Neuronal stem cell (in vitro differentiated cells): ENCODE measurements around the gene RPS6KA2.

Experiments used
- DNase-seq: peaks from one replicate; pipeline ENCODE4 v3.0.0-alpha.2; 2013; ENCODE audit warnings: low spot score
- H2AFZ ChIP-seq: one replicate; pipeline ENCODE4 v1.6.1; 2013; ENCODE audit warnings: mild to moderate bottlenecking, low read length, inconsistent platforms
- H2AK5ac ChIP-seq: 2 replicates; pipeline ENCODE4 v1.6.1; 2013; ENCODE audit warnings: low read depth, mild to moderate bottlenecking, inconsistent platforms, low read length, moderate library complexity, mixed read lengths
- H2BK120ac ChIP-seq: 2 replicates; pipeline ENCODE4 v1.6.1; 2013; ENCODE audit warnings: low read depth, mild to moderate bottlenecking, inconsistent platforms, low read length, moderate library complexity, mixed read lengths
- H2BK12ac ChIP-seq: one replicate; pipeline ENCODE4 v1.6.1; 2013; ENCODE audit warnings: low read length, inconsistent platforms
- H2BK15ac ChIP-seq: 2 replicates; pipeline ENCODE4 v1.6.1; 2013; ENCODE audit warnings: mild to moderate bottlenecking, low read length, inconsistent platforms, mixed read lengths
- H2BK5ac ChIP-seq: one replicate; pipeline ENCODE4 v1.6.1; 2013; ENCODE audit warnings: inconsistent platforms, mild to moderate bottlenecking, low read length, moderate library complexity
- H3K14ac ChIP-seq: one replicate; pipeline ENCODE4 v1.6.1; 2013; ENCODE audit warnings: low read length, inconsistent platforms
- H3K18ac ChIP-seq: 2 replicates; pipeline ENCODE4 v1.6.1; 2013; ENCODE audit warnings: low read length, inconsistent platforms
- H3K23ac ChIP-seq: 2 replicates; pipeline ENCODE4 v1.6.1; 2013; ENCODE audit warnings: low read depth, mild to moderate bottlenecking, mixed read lengths, low read length, inconsistent platforms; ENCODE audit not compliant: poor library complexity
- H3K27ac ChIP-seq: replicated peaks from 3 replicates; pipeline ENCODE4 v1.5.1; 2013; ENCODE audit warnings: low read length, inconsistent platforms
- H3K27me3 ChIP-seq, 3 experiments: 2 replicates each; pipeline ENCODE4 v1.6.1; 2013; ENCODE audit warnings: low read length in 3 of 3, mild to moderate bottlenecking in 2 of 3, inconsistent platforms in 1 of 3, low read depth in 1 of 3, mixed read lengths in 1 of 3, moderate library complexity in 1 of 3; ENCODE audit not compliant: control insufficient read depth in 3 of 3, insufficient read depth in 3 of 3
- H3K36me3 ChIP-seq, 2 donors: replicated peaks in 1 of 2; 2 replicates each; pipeline ENCODE4 v1.6.1; 2013; ENCODE audit warnings: low read length in 2 of 2; ENCODE audit not compliant: control insufficient read depth in 2 of 2, insufficient read depth in 2 of 2
- H3K4ac ChIP-seq: 2 replicates; pipeline ENCODE4 v1.6.1; 2013; ENCODE audit warnings: inconsistent platforms, mild to moderate bottlenecking, low read length, moderate library complexity
- H3K4me1 ChIP-seq, 2 donors: 1 replicate in 1 of 2; 2 replicates in 1 of 2; pipeline ENCODE4 v1.6.1; 2013; ENCODE audit warnings: low read length in 2 of 2, low read depth in 1 of 2; ENCODE audit not compliant: control insufficient read depth in 2 of 2, insufficient read depth in 1 of 2
- H3K4me2 ChIP-seq: one replicate; pipeline ENCODE4 v1.6.1; 2013; ENCODE audit warnings: mild to moderate bottlenecking, low read length, inconsistent platforms; ENCODE audit not compliant: insufficient read depth, poor library complexity, severe bottlenecking
- H3K4me3 ChIP-seq, 2 donors: 2 replicates each; pipeline ENCODE4 v1.5.1; 2013; ENCODE audit warnings: low read length in 2 of 2, mild to moderate bottlenecking in 2 of 2, inconsistent platforms in 1 of 2, moderate library complexity in 1 of 2
- H3K79me1 ChIP-seq: one replicate; pipeline ENCODE4 v1.6.1; 2013; ENCODE audit warnings: low read depth, mild to moderate bottlenecking, inconsistent platforms, low read length, moderate library complexity
- H3K9ac ChIP-seq: one replicate; pipeline ENCODE4 v1.6.1; 2013; ENCODE audit warnings: mild to moderate bottlenecking, low read depth, low read length, inconsistent platforms; ENCODE audit not compliant: poor library complexity
- H3K9me3 ChIP-seq, 2 donors: replicated peaks in 1 of 2; 2 replicates each; pipeline versions ENCODE3 to v1.6.1; 2013; ENCODE audit warnings: low read length in 2 of 2, mild to moderate bottlenecking in 2 of 2, inconsistent platforms in 1 of 2, low read depth in 1 of 2, mixed read lengths in 1 of 2, moderate library complexity in 1 of 2; ENCODE audit not compliant: control insufficient read depth in 2 of 2, insufficient read depth in 1 of 2
- H4K8ac ChIP-seq: one replicate; pipeline ENCODE4 v1.6.1; 2013; ENCODE audit warnings: low read depth, mild to moderate bottlenecking, inconsistent platforms, low read length, moderate library complexity
- H4K91ac ChIP-seq: one replicate; pipeline ENCODE4 v1.6.1; 2013; ENCODE audit warnings: low read length, low read depth, mild to moderate bottlenecking, inconsistent platforms; ENCODE audit not compliant: poor library complexity
- WGBS, 2 donors: extraction: QIAGEN DNeasy Blood & Tissue Kit; methylation state at CpG; one replicate each; pipeline ENCODE4 v1.1.7; 2013; ENCODE audit warnings: missing lambda C conversion rate in 2 of 2, mixed read lengths in 1 of 2; ENCODE audit not compliant: insufficient read length in 2 of 2, insufficient replicate concordance in 1 of 2; ENCODE audit errors: extremely low coverage in 2 of 2; 5-methylcytosine and 5-hydroxymethylcytosine counted together

Gene RPS6KA2

GRCh38 chr6:166655713-166656229 is 28.7 kb upstream of the RPS6KA2 start:
- no CpG with 5 or more reads among the region's 15 CpGs for WGBS, 2 donors
- DNase-seq = no peak
- no peak overlapping the region for H2BK5ac ChIP-seq
- H3K9ac ChIP-seq = no peak overlapping the region
- H2AFZ ChIP-seq = no peak overlapping the region
- H2BK15ac ChIP-seq = peak overlapping the region; percentile 40
- H3K27ac ChIP-seq = no peak overlapping the region
- peaks cover 0 to 24% (median 2%) of the 10 kb centered on the region in 3 experiments for H3K27me3 ChIP-seq
- no peak overlapping the region for H3K4me2 ChIP-seq
- H3K4me3 ChIP-seq = peak overlapping the region in 1 of 2 donors; percentile 41
- no peak overlapping the region for H3K4ac ChIP-seq
- H3K4me1 ChIP-seq = peaks cover 3 to 13% of the 10 kb centered on the region in 2 donors
- H3K18ac ChIP-seq = no peak overlapping the region
- H2AK5ac ChIP-seq = no peak overlapping the region
- H3K79me1 ChIP-seq = no peaks in the 10 kb centered on the region
- no peak overlapping the region for H4K8ac ChIP-seq
- no peaks in the 10 kb centered on the region for H3K9me3 ChIP-seq
- no peak overlapping the region for H3K23ac ChIP-seq
- H3K36me3 ChIP-seq = no peaks in the 10 kb centered on the region
- H4K91ac ChIP-seq = no peak overlapping the region
- no peak overlapping the region for H3K14ac ChIP-seq
- H2BK12ac ChIP-seq = no peak overlapping the region
- no peak overlapping the region for H2BK120ac ChIP-seq

GRCh38 chr6:166655251-166655650 is 28.2 kb upstream of the RPS6KA2 start:
- no peaks in the 10 kb centered on the region for H3K9me3 ChIP-seq
- peaks cover 5 to 16% of the 10 kb centered on the region in 2 donors for H3K4me1 ChIP-seq
- H3K18ac ChIP-seq = no peak overlapping the region
- H2BK15ac ChIP-seq = no peak overlapping the region
- H3K27me3 ChIP-seq = peaks cover 0 to 24% (median 2%) of the 10 kb centered on the region in 3 experiments
- no peak for DNase-seq
- peak overlapping the region in 1 of 2 donors; percentile 27 for H3K4me3 ChIP-seq
- no peak overlapping the region for H4K8ac ChIP-seq
- no peak overlapping the region for H2BK120ac ChIP-seq
- H2BK5ac ChIP-seq = no peak overlapping the region
- no CpG with 5 or more reads among the region's 6 CpGs for WGBS, 2 donors
- no peaks in the 10 kb centered on the region for H3K36me3 ChIP-seq
- peak overlapping the region; percentile 50 for H2BK12ac ChIP-seq
- H3K79me1 ChIP-seq = no peaks in the 10 kb centered on the region
- H4K91ac ChIP-seq = no peak overlapping the region
- H3K4me2 ChIP-seq = no peak overlapping the region
- H3K9ac ChIP-seq = no peak overlapping the region
- no peak overlapping the region for H3K4ac ChIP-seq
- H2AK5ac ChIP-seq = no peak overlapping the region
- no peak overlapping the region for H2AFZ ChIP-seq
- peak overlapping the region; percentile 57 for H3K14ac ChIP-seq
- no peak overlapping the region for H3K27ac ChIP-seq
- no peak overlapping the region for H3K23ac ChIP-seq

DNA sequence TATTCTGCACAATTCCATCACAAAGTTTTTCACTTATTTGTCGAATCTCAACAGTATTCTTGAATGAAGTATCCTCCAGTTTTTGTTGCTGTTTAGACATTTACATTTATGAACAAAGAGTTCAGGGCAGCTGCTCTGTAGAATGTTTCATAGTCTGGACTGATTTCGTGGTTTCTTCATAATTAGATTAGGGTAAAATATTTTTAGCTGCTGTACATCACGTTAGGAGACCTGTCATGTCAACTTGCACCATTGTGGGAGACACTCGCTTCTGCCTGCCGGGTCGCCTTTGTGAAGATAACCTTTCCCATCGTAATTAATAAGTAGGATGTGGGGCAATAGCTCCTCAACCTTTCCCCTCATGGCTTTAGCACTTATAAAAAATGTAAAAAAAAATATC is 27.5 kb upstream of the RPS6KA2 start:
- Histone ChIP-seq H4K91ac (no peak overlapping the region), H3K79me1 (no peaks in the 10 kb centered on the region), H2BK5ac (no peak overlapping the region), H2BK12ac (no peak overlapping the region), H3K27me3 (peaks cover 0 to 24% (median 2%) of the 10 kb centered on the region in 3 experiments), H3K9ac (no peak overlapping the region), H3K4me1 (peaks cover 6 to 20% of the 10 kb centered on the region in 2 donors), H2AK5ac (no peak overlapping the region), H3K23ac (no peak overlapping the region), H3K14ac (no peak overlapping the region), H3K36me3 (no peaks in the 10 kb centered on the region), H3K18ac (no peak overlapping the region), H4K8ac (no peak overlapping the region), H2AFZ (no peak overlapping the region), H3K4me3 (no peak overlapping the region), H3K27ac (no peak overlapping the region), H3K4ac (no peak overlapping the region), H3K9me3 (no peaks in the 10 kb centered on the region), H2BK120ac (no peak overlapping the region), H2BK15ac (no peak overlapping the region), H3K4me2 (no peak overlapping the region)
- no CpG with 5 or more reads among the region's 7 CpGs for WGBS, 2 donors
- no peak for DNase-seq

DNA sequence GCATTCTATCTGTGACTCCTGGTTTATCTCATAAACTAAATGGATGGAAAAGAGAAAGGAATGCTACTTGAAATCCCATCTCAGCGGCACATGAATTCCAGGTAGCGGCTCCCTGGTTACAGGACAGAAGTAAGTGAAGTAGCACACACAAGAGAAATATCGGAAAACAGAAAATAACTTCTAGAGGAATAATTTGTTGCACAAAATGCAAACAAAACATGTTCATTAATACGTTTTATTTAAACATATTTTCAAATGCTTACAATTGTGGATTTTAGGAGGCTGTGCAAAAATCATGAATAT is 26.5 kb upstream of the RPS6KA2 start:
- Histone ChIP-seq H2AK5ac (no peak overlapping the region), H3K4ac (no peak overlapping the region), H3K27me3 (peaks cover 0 to 24% (median 2%) of the 10 kb centered on the region in 3 experiments), H3K4me1 (peaks cover 4 to 20% of the 10 kb centered on the region in 2 donors), H3K27ac (no peak overlapping the region), H4K91ac (no peak overlapping the region), H2BK5ac (no peak overlapping the region), H3K14ac (no peak overlapping the region), H3K79me1 (no peaks in the 10 kb centered on the region), H3K4me3 (no peak overlapping the region), H2BK12ac (no peak overlapping the region), H3K4me2 (no peak overlapping the region), H3K9me3 (no peaks in the 10 kb centered on the region), H3K23ac (no peak overlapping the region), H2BK15ac (no peak overlapping the region), H3K18ac (no peak overlapping the region), H3K9ac (no peak overlapping the region), H4K8ac (no peak overlapping the region), H3K36me3 (no peaks in the 10 kb centered on the region), H2BK120ac (no peak overlapping the region), H2AFZ (no peak overlapping the region)
- DNase-seq = no peak
- WGBS, 2 donors = no CpG with 5 or more reads among the region's 4 CpGs
